GM18511 (cell line): ENCODE measurements around the gene TNNI3K.
A peak's percentile ranks its signal among the peaks of the same experiment; 100 is the strongest.

Experiments
- ATAC-seq: cut with Tn5 transposase; IDR thresholded peaks from one replicate; pipeline ENCODE4 v1.9.1; 2021; ENCODE audit warnings: mild to moderate bottlenecking, moderate library complexity; ENCODE audit not compliant: unreplicated experiment

TNNI3K gene

GRCh38 chr1:74388855-74389254 is 153.7 kb downstream of the TNNI3K start:
- no peak for ATAC-seq

GRCh38 chr1:74392186-74392585 is 157.0 kb downstream of the TNNI3K start:
- no peak for ATAC-seq

GRCh38 chr1:74392840-74393239 is 157.7 kb downstream of the TNNI3K start:
- no peak for ATAC-seq

GRCh38 chr1:74395571-74395970 is 160.4 kb downstream of the TNNI3K start:
- no peak for ATAC-seq

GRCh38 chr1:74396462-74396861 is 161.3 kb downstream of the TNNI3K start:
- no peak for ATAC-seq

- peak; percentile 49 for ATAC-seq
Measured at GRCh38 chr1:74396933-74397332, 161.7 kb downstream of the TNNI3K start.

- ATAC-seq = peak; percentile 72
Measured at GRCh38 chr1:74399249-74399648, 164.1 kb downstream of the TNNI3K start.

GRCh38 chr1:74402873-74403272 is 167.7 kb downstream of the TNNI3K start:
- no peak for ATAC-seq

GRCh38 chr1:74403606-74404005 is 168.4 kb downstream of the TNNI3K start:
- no peak for ATAC-seq

- ATAC-seq = no peak
Measured at GRCh38 chr1:74406759-74407158, 171.6 kb downstream of the TNNI3K start.

GRCh38 chr1:74407902-74408301 is 172.7 kb downstream of the TNNI3K start:
- ATAC-seq = no peak

- no peak for ATAC-seq
Measured at GRCh38 chr1:74412244-74412643, 177.1 kb downstream of the TNNI3K start.

- no peak for ATAC-seq
Measured at GRCh38 chr1:74415935-74416334, 180.7 kb downstream of the TNNI3K start.

- ATAC-seq = no peak
Measured at GRCh38 chr1:74419611-74420010, 184.4 kb downstream of the TNNI3K start.

- no peak for ATAC-seq
Measured at GRCh38 chr1:74420467-74420866, 185.3 kb downstream of the TNNI3K start.

GRCh38 chr1:74422421-74423292 is 187.5 kb downstream of the TNNI3K start:
- no peak for ATAC-seq

GRCh38 chr1:74423471-74423870 is 188.3 kb downstream of the TNNI3K start:
- ATAC-seq = no peak

- no peak for ATAC-seq
Measured at GRCh38 chr1:74425676-74426075, 190.5 kb downstream of the TNNI3K start.

- no peak for ATAC-seq
Measured at GRCh38 chr1:74426208-74426937, 191.2 kb downstream of the TNNI3K start.

- ATAC-seq = no peak
Measured at GRCh38 chr1:74427681-74428080, 192.5 kb downstream of the TNNI3K start.

- no peak for ATAC-seq
Measured at GRCh38 chr1:74429580-74429979, 194.4 kb downstream of the TNNI3K start.

- ATAC-seq = no peak
Measured at GRCh38 chr1:74430342-74430934, 195.3 kb downstream of the TNNI3K start.
